Activated effector memory CD4-positive, alpha-beta T cell treated with anti-CD3 and anti-CD28 coated beads, Interleukin-2, amount 50 U/mL, for 16 hours (primary cell): Measurements from ENCODE around the gene BMPR1A.

Experiments used
- DNase-seq: peaks from one replicate; pipeline ENCODE4 v3.0.0-alpha.2; 2020

BMPR1A gene

DNA sequence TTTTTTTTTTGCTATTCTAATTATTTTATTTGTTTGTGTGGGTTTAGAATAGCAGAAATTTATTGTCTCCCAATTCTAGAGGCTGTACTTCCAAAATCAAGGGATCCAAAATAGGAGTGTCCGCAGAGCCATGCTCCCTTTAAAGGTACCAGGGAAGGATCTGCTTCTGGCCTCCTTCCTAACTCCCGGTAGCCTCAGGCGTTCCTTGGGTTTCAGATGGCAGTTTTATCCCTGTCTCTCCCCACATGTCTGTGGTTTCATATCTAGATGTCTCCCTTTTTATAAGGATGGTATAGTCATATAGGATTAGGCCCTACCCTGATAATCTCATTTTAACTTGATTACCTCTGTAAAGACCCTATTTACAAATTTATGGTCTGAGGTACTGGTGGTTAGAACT, 48.4 kb downstream of the BMPR1A start:
- DNase-seq, result no peak

DNA sequence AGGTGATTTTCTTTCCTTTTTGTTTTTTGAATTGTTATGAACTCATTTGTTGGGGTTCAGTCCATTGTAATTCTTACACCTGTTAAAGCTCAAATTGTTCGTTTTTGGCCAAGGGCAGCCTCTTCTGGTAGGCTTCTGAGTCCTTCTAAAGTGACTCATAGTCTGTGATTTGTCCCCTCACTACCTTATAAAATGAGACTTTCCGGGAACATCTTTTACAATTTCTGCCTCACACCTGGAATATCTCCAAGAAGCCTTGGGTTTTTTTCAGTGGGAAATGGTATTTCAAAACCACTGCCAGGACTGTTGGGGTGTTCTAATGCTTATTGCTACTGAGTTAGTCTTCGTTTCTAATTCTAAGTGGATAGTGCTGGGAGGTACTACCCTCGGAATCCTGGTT, 56.7 kb downstream of the BMPR1A start:
- DNase-seq, result no peak

DNA sequence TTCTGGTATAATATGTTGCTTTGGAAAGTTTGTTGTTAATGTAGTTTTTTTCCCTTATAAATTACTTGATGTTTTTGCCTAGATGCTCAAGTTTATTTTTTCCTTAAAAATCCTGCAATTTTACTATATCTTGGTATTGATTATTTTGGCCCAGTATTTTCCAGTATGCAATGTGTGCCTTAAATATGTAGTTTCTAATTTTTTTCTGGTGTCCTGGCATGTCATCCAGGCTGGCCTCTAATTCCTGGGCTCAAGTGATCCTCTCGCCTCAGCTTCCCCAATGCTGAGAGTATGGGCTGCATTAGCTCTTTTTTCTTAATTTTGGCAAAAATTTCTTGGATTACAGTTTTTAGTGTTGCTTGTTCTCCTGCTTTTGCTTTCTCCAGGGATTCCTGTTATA, 57.6 kb downstream of the BMPR1A start:
- no peak for DNase-seq

DNA sequence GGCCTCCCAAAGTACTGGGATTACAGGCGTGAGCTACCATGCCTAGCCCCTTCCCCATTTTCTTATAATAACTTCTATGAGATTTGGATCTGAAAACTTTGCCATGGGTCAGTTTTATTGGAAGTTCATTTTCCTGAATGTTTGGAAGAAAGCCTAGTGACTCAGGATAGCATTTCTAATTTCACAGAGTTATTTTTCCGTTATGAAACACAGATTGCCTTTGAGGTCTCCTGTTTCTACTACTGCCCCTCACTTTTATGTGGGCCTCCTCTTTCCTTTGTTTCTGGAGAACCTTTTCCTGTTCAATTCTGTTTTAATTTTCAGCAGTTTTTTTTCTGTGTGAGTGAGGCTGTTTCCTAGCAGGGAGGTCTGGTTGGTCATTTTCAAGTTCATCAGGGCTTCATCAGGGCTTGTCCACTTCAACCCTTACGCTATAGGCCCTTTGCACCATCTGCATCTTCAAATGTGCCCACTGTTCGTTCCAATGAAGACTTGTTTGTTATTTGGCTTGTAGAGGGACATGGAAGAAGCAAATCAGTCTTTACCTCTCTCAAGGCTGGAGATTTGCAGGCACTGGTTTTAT, 58.7 kb downstream of the BMPR1A start:
- no peak for DNase-seq

DNA sequence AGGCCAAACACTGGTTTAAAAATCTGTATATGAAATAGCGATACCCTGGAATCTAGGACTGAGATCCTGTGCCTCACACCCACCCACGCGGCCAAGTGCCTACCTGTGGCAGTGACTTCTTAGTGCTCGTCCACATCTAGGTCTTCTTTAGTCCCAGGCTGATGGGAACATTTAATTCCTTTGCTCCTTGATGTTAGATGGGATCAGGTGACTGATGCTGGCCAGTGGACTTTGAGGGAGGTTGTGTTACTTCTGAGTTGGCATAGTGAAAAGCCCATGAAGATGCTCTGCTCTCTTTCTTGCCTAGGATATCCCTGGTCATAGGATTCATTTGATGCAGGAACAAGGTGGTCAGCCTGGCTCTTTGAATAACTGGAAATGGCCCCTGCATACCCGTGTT, 59.2 kb downstream of the BMPR1A start:
- no peak for DNase-seq

DNA sequence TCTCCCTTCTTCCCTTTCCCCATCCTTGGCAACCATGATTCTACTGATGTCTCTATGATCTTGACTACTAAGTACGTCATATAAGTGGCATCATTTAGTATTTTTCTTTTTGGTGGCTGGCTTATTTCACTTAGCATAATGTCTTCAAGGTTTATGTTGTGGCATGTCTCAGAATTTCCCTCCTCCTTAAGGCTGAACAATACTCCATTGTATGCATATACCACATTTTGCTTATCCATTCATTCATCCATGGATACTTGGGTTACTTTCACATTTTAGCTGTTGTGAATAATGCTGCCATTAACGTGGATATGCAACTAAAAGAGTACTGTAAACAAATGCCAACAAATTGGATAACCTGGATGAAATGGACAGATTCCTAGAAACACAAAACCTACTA, 60.8 kb downstream of the BMPR1A start:
- no peak for DNase-seq

DNA sequence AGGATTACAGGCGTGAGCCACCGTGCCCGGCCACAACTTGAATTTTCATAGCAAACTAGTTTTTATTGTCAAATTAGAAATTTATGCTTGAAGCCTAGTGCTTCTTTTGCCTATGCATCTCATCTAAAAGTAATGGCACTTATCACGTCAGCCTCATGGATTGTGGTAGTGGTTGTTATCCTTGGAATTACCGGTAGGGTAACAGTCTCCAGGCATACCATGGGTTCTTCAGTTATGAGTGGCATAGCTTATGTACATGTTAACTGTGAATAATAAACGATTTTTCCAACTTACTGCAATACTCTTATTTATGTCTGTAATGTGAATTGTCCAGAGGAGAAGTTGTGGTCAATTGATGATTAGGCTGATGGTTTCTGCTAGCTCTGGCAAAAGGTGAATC, 63.1 kb downstream of the BMPR1A start:
- DNase-seq, result no peak

DNA sequence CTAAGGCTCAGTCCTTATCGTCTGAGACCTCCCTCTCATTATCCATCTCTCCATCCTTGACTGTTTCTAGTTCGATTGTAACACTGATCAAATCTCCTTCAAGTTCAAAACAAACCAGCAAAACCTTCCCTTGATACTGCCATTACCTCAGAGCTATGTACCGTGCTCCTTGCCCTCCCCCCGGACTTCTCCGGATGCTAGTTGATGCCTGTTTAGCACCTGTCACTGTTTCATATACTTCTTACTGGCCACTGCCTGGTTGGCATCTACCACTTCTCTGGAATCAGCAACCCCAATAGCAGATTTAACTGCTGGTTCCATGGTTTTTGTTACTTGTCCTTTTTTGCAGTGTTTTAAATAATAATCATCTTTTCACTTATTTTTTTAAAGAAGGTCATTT, 64.1 kb downstream of the BMPR1A start:
- DNase-seq, result no peak

DNA sequence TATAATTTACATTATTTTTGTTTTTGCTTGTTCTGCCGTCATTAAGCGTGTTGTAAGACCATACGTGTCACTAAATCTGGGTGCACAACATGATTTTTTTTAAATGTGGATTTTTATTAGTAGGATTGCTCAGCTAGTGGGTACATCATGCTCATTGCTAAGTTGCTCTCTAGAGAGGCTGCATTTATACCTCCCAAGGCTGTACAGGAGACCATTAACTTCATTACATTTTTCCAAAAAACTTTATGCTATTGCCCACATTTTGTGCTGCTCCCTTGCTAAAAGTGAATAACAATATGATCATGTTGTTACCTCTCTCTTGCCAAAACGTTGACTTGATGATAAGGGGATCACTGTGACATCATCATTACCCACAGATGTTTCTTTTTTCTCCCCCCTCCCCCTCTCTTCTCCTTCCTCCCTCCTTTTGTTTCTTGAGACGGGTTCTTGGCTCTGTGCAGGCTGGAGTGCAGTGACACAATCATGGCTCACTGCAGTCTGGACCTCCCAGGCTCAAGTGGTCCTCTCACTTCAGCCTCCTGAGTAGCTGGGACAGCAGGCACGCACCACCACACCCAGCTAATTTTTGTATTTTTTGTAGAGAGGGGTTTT, 65.1 kb downstream of the BMPR1A start:
- DNase-seq, result no peak

DNA sequence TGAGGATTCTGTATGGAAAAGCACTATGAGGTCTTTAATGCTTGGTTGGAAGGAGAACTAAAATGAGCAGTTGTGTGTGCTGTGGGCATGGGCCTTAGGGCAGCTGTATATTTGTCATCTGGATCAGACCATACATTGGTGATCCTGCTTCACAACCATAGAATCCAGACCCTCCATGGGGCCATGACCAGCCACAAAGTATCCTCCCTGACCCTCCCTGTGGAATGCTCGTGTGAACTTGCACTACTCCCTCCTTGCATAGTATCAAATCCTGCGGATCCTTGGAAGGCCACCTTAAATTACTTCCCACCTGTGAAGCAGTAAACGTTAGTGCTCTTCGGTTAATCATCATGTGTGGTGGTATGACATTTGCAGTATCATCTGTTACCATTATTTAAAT, 67.1 kb downstream of the BMPR1A start:
- DNase-seq, result no peak

DNA sequence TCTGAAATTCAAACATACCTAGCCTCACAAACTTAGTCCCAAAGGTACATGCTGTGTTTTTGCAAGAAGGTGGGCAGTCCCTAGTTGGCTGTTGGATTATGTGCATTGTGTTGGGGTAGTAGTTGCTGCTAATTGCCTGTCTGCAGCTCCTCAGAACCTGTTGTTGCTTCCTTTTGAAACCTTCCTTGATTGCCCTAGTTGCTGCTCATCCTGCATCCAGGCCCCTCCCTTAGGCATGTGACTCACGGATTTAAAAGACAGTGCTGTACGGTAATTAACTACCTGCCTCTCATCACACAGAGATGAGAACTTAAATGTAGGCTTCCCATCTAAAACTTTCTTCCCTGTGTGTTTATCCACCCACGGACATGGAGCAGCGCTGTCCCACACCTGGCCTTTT, 67.7 kb downstream of the BMPR1A start:
- no peak for DNase-seq

DNA sequence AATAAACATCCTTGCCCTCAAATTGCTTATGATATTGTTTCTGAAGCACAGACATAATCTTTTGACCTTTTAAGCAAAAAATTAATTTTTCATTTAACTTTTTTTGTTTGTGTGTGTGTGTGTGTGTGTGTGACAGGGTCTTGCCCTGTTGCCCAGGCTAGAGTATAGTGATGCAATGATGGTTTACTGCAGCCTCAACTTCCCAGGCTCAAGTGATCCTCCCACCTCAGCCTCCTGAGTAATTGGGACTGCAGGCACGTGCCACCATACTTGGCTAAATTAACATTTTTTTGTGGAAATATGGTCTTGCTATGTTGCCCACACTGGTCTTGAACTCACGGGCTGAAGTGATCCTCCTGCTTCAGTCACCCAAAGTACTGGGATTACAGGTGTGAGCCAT, 68.9 kb downstream of the BMPR1A start:
- DNase-seq, result no peak

DNA sequence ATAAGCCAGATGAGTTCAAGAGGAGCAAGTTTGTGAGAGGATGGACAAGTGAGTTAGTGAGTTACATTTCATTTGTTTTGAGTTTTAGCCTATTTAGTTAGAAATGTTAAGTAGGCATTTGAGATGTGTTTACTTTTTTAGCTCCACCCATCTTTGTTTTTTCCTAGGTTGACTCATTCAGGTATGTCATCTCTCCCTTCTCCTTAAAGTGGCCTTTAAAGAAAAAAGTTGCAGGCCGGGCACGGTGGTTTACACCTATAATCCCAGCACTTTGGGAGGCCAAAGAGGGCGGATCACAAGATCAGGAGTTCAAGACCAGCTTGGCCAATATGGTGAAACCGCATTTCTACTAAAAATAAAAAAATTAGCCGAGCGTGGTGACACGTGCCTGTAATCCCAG, 71.2 kb downstream of the BMPR1A start:
- DNase-seq, result no peak

DNA sequence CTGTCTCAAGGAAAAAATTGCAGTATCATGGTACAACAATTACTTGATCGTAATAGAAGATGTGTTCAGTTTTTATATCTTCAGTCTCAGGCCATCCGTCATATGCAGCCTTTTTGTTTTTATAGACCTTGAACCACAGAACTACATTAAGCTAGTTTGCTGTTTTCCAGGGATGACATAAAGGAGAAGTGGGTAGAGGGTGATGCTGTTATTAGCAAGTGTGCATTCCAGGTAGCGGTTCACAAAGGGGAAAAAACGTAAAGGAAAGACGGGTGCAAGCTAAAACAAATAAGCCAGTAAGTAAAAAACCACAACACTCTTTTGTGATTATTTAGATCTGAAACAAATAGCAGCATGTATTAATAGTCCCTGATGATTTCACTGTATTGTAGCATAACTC, 71.7 kb downstream of the BMPR1A start:
- no peak for DNase-seq

DNA sequence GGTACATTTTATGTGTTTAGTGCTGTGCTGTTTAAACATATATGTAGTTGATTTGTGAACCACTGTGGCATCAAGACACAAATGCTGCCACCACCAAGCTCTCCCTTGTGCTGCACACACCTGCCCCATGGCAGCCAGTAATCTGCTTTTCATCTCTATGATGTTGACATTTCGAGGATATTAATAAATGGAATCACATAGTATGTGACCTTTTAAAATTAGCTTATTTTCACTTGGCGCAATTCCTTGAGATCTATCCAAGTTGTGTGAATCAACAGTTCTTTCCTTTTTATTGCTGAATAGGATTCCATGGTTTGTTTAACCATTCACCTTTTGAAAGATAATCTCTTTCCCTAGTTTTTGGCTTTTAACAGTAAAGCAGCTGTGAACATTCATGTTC, 73.1 kb downstream of the BMPR1A start:
- DNase-seq, result no peak

DNA sequence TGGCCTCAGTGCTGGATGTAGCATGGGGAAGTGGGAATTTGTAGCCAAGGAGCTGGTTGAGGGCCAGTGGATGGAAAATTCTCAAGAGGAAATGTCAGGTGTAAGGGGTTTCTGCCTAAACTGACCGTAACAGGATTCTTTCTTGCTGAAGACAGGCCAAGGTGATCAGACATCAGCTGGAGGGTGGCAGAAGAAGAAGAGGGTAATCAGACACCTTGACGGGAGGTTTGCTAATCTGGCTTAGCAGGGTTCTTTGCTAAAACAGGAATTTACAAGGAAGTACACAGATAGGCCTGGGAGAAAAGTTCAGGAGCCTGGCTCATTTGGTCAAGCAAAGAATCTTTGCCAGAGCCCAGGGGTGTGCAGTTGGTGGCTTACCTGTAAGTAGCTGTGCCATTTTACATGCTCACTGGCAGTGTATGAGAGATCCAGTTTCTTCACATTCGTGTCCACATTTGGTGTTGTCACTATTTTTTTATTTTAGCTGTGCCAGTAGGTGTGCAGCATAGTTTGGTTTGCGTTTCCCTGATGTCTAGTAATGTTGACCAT, 73.7 kb downstream of the BMPR1A start:
- no peak for DNase-seq

DNA sequence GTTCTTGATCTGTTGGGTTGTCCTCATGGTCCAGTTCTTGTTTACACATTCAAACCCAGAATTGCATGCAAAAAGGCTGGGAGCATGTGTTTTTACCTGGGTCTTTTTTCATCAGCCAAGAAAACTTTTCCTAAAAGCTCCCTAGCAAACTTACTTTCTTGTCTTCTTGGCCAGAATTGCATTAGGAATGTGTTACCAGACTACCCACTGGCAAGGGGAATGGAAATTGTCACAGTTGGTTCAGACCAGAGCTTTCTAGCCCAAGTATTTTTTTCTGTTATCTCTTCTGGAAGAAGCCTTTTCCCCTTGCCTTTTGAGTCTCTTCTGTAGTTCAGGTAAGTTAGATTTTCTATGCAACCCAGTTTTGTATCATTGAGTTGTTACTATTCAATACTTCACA, 77.5 kb downstream of the BMPR1A start:
- DNase-seq, result no peak

DNA sequence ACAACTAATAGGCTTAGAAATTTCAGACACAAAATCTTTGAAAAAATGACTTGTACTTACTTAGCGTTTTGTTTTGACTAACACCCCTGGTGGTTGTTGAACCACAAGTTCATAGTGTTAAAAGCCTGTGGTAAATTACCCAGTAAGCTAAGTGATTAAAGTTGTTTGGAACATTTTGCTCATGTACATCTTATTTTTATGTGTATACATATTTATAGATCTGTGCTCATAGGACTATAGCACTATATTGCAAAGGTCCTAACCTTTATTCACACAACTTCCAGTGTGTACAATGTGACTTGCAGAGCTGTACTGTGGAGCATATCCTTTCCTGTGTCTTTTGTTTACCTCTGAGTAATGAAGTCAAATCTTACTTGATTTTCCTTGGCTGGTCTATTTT, 79.6 kb downstream of the BMPR1A start:
- DNase-seq, result no peak

DNA sequence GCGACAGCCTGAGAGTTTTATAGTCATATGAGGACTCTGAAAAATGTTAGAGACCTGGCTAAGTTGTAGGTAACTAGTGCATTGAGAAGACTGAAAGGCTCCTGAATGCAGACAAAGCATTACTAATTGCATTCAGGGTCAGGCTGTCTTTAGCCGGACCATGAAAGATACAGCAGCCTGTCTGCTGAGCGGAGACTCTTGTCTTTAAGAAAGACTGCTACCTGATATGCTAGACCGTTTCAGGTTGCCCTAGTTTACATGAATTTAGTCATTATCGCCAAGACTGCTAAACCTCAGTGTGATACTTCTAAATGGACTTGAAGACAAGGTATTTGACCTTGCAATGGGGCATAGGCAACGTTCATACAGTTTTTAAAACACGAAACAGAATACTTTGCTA, 81.2 kb downstream of the BMPR1A start:
- no peak for DNase-seq

DNA sequence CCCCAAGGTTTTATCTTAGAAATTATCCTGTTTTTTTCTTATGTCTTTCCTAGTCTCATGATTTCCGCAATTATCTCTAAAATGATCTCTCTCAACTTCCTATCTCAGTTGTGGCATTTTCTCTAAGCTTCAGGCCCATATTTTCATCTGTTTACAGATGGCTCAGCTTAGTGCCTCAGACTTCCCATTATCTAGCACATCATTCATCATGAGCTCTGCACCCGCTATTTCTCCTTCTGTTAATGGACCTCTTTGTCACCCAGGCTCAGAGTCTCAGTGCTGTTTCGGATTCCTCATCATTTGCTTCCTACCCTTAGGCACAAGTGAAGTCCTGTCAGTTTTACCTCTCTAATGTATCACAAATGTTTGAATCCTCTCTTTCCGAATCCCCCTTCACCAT, 84.1 kb downstream of the BMPR1A start:
- no peak for DNase-seq

DNA sequence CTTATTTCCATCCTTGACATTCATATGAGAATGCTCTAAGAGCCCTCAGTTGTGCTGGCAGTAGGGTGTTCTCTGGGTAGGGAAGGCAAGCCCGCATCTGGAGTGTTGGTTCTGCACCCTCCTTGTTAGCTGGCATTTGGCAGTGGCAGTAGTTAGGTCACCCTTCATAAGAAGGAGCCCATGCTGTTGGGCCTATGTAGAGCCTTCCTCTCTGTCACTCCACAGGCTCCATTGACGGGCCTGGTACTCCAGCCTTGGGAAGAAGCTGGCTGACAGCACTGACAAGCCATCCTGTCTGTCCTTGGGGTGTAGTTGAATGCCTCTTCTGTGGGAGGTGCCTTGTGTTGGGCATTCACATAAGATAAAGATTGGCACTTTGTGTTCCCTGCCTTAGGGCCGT, 89.7 kb downstream of the BMPR1A start:
- no peak for DNase-seq

DNA sequence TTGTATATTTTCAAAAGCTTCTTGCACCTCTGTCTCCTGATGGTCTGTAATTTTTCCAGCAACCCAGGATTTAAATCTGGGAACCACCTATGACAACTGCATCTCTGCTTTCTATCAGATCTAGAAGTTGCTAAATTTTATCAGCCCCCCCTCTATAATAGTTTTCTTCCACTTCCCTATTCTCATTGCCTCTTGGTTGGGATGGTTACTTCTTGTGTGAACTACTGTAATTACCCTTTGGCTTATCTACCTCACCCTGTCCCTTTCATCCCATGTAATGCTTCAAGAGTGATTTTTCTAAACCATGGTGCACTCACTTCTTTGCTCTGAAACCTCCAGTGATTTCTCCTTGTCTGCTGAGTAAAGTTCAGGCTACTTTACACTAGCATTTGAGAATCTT, 92.3 kb downstream of the BMPR1A start:
- no peak for DNase-seq

DNA sequence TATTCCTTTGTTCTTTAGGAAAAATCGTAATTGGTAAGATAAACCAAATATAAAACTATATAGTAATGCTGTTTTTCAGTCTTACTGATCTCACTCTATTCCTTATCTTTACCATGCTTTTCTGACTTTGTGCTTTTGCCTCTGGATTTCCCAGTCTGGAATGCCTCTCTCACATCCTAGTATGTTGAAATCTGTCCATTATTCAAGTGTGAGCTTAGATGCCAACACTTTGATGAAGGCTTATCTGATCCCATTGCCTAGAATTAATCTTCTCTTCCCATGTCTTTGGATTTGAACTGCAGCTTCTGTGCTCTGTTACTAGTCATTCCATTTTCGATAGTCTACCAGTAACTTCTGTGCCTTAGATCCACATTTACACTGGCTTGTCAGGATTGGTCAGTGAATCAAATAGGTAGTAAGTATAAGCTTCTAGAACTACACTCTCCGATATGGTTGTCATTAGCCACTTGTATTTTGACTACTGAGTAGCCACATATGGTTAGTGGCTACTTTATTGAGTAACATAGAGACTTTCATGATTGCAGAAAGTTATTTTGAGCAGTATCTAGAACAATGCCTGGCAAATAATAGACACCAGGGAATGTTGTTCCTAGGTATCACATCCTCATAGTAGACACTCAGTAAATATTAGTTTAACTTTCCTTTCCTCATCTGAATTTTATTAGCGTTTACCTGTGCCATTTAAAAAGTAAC, 92.9 kb downstream of the BMPR1A start:
- no peak for DNase-seq

DNA sequence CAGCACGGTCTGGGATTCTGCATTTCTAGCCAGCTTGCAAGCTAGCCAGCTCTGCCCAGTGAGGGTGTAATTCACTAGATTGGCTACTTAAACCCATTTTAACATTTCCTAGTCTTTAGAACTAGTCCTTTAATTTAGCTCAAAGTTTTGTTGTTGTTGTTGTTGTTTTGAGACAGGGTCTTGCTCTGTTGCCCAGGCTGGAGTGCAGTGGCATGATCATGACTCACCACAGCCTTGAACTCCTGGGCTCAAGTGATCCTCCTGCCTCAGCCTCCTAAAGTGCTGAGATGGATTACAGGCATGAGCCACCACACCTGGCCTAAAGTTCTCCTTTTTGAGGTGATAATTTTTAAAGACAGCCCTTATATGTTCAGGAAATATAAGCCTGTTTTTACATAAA, 94.1 kb downstream of the BMPR1A start:
- DNase-seq, result no peak
